Mesendoderm (in vitro differentiated cells): Measurements from ENCODE around the gene TEX35.
"Not testable (repeated sequence)": the region's sequence is repeated elsewhere in the genome, so short reads cannot be mapped to it uniquely, and the experiment has no call there.

Source experiments
- DNase-seq: peaks from one replicate; pipeline ENCODE4 v3.0.0; 2013
- H2AK5ac ChIP-seq: 2 replicates; pipeline ENCODE4 v1.6.1; 2013; ENCODE audit warnings: low read length, inconsistent platforms
- H2BK120ac ChIP-seq: 2 replicates; pipeline ENCODE4 v1.6.1; 2013; ENCODE audit warnings: low read depth, mild to moderate bottlenecking, low read length, moderate library complexity, mixed read lengths
- H2BK15ac ChIP-seq: replicated peaks from 2 replicates; pipeline ENCODE4 v1.6.1; 2013; ENCODE audit warnings: low read depth, mild to moderate bottlenecking, moderate library complexity
- H2BK5ac ChIP-seq: 2 replicates; pipeline ENCODE4 v1.6.1; 2013; ENCODE audit warnings: low read length, inconsistent platforms
- H3K18ac ChIP-seq: 2 replicates; pipeline ENCODE4 v1.6.1; 2013; ENCODE audit warnings: mild to moderate bottlenecking, low read length, mixed read lengths
- H3K23ac ChIP-seq: one replicate; pipeline ENCODE4 v1.6.1; 2013; ENCODE audit warnings: low read length
- H3K27ac ChIP-seq: 2 replicates; pipeline ENCODE4 v1.5.1; 2013; ENCODE audit warnings: low read depth, mild to moderate bottlenecking, inconsistent platforms, low read length, moderate library complexity
- H3K27me3 ChIP-seq: 2 replicates; pipeline ENCODE4 v1.6.1; 2013; ENCODE audit warnings: low read length, control low read depth, mild to moderate bottlenecking, inconsistent platforms; ENCODE audit not compliant: insufficient read depth, poor library complexity
- H3K36me3 ChIP-seq: 2 replicates; pipeline ENCODE4 v1.6.1; 2013; ENCODE audit warnings: low read length, inconsistent platforms; ENCODE audit not compliant: control insufficient read depth, insufficient read depth
- H3K4ac ChIP-seq: one replicate; pipeline ENCODE4 v1.6.1; 2013; ENCODE audit warnings: low read depth, mild to moderate bottlenecking, low read length, moderate library complexity
- H3K4me1 ChIP-seq: 2 replicates; pipeline ENCODE4 v1.6.1; 2013; ENCODE audit warnings: low read depth, low read length, inconsistent platforms; ENCODE audit not compliant: control insufficient read depth
- H3K4me2 ChIP-seq: 2 replicates; pipeline ENCODE4 v1.6.1; 2013; ENCODE audit warnings: low read length
- H3K4me3 ChIP-seq: 2 replicates; pipeline ENCODE4 v1.5.1; 2013; ENCODE audit warnings: mild to moderate bottlenecking, low read length
- H3K56ac ChIP-seq: one replicate; pipeline ENCODE4 v1.6.1; 2013; ENCODE audit warnings: low read length
- H3K79me1 ChIP-seq: 2 replicates; pipeline ENCODE4 v1.6.1; 2013; ENCODE audit warnings: low read length, inconsistent platforms
- H3K79me2 ChIP-seq: 2 replicates; pipeline ENCODE4 v1.6.1; 2013; ENCODE audit warnings: mild to moderate bottlenecking, low read length; ENCODE audit not compliant: control insufficient read depth, insufficient read depth
- H3K9ac ChIP-seq: 2 replicates; pipeline ENCODE4 v1.6.1; 2013; ENCODE audit warnings: low read length, inconsistent platforms
- H4K5ac ChIP-seq: one replicate; pipeline ENCODE4 v1.6.1; 2013; ENCODE audit warnings: low read length
- H4K8ac ChIP-seq: one replicate; pipeline ENCODE4 v1.6.1; 2013; ENCODE audit warnings: low read depth, mild to moderate bottlenecking, control low read depth, low read length, moderate library complexity
- WGBS: extraction: QIAGEN DNeasy Blood & Tissue Kit; methylation state at CpG from one replicate; pipeline ENCODE4 v1.1.7; 2013; ENCODE audit warnings: low lambda C conversion rate, missing lambda C conversion rate; ENCODE audit not compliant: insufficient coverage; ENCODE audit errors: extremely low coverage; 5-methylcytosine and 5-hydroxymethylcytosine counted together

The TEX35 gene

GRCh38 chr1:178500936-178501554, 11.9 kb upstream of the TEX35 start:
- Histone ChIP-seq H3K23ac (no peak overlapping the region), H3K27me3 (no peaks in the 10 kb centered on the region), H3K4me2 (no peak overlapping the region), H3K18ac (no peak overlapping the region), H3K36me3 (no peaks in the 10 kb centered on the region), H2BK5ac (no peak overlapping the region), H3K4me1 (no peaks in the 10 kb centered on the region), H3K79me2 (no peaks in the 10 kb centered on the region), H3K27ac (no peak overlapping the region), H3K56ac (no peak overlapping the region), H2AK5ac (no peak overlapping the region), H4K8ac (no peak overlapping the region), H4K5ac (no peak overlapping the region), H3K4me3 (no peak overlapping the region), H3K79me1 (no peaks in the 10 kb centered on the region), H2BK15ac (no peak overlapping the region), H2BK120ac (no peak overlapping the region), H3K9ac (no peak overlapping the region), H3K4ac (no peak overlapping the region)
- peak; percentile 59 for DNase-seq
- WGBS = no CpG with 5 or more reads among the region's 10 CpGs

- Histone ChIP-seq H2BK120ac (no peak overlapping the region), H3K27ac (no peak overlapping the region), H3K27me3 (no peaks in the 10 kb centered on the region), H3K79me1 (no peaks in the 10 kb centered on the region), H3K79me2 (no peaks in the 10 kb centered on the region), H3K18ac (no peak overlapping the region), H2BK5ac (no peak overlapping the region), H3K4ac (no peak overlapping the region), H4K8ac (no peak overlapping the region), H3K4me2 (no peak overlapping the region), H3K36me3 (no peaks in the 10 kb centered on the region), H2BK15ac (no peak overlapping the region), H3K56ac (no peak overlapping the region), H4K5ac (no peak overlapping the region), H3K9ac (no peak overlapping the region), H3K23ac (no peak overlapping the region), H3K4me1 (no peaks in the 10 kb centered on the region), H3K4me3 (no peak overlapping the region), H2AK5ac (no peak overlapping the region)
- peak; percentile 82 for DNase-seq
- WGBS = no CpG with 5 or more reads among the region's 5 CpGs
Measured at GRCh38 chr1:178501705-178502329, 11.1 kb upstream of the TEX35 start.

GRCh38 chr1:178502330-178502714, 10.6 kb upstream of the TEX35 start:
- WGBS = no CpG with 5 or more reads among the region's 3 CpGs
- Histone ChIP-seq H3K56ac (no peak overlapping the region), H4K8ac (no peak overlapping the region), H3K23ac (no peak overlapping the region), H3K36me3 (no peaks in the 10 kb centered on the region), H4K5ac (no peak overlapping the region), H2AK5ac (no peak overlapping the region), H3K4me1 (peaks cover 2% of the 10 kb centered on the region), H3K79me1 (no peaks in the 10 kb centered on the region), H3K4ac (no peak overlapping the region), H3K79me2 (no peaks in the 10 kb centered on the region), H3K9ac (no peak overlapping the region), H3K27me3 (no peaks in the 10 kb centered on the region), H2BK120ac (no peak overlapping the region), H2BK15ac (no peak overlapping the region), H2BK5ac (no peak overlapping the region), H3K4me3 (no peak overlapping the region), H3K27ac (no peak overlapping the region), H3K4me2 (no peak overlapping the region), H3K18ac (no peak overlapping the region)
- no peak for DNase-seq

GRCh38 chr1:178502856-178503255, 10.1 kb upstream of the TEX35 start:
- H2BK120ac ChIP-seq = no peak overlapping the region

GRCh38 chr1:178503316-178503715, 9.6 kb upstream of the TEX35 start:
- H4K5ac ChIP-seq, H3K4me1 ChIP-seq, H3K9ac ChIP-seq, H3K4me3 ChIP-seq, H3K79me1 ChIP-seq, DNase-seq, H2BK5ac ChIP-seq, H3K4ac ChIP-seq, H2BK120ac ChIP-seq, H3K27ac ChIP-seq, H2AK5ac ChIP-seq, H3K56ac ChIP-seq, H3K4me2 ChIP-seq, H3K27me3 ChIP-seq, H3K79me2 ChIP-seq, H2BK15ac ChIP-seq, H4K8ac ChIP-seq, H3K36me3 ChIP-seq, H3K23ac ChIP-seq, H3K18ac ChIP-seq: not testable (repeated sequence)
- no CpG with 5 or more reads among the region's 14 CpGs for WGBS

More at GRCh38 chr1:178502856-178503255, 10.1 kb upstream of the TEX35 start:
- no peak overlapping the region for H4K5ac ChIP-seq
- no peak overlapping the region for H2BK5ac ChIP-seq
- H3K23ac ChIP-seq = no peak overlapping the region
- no peak for DNase-seq
- no peak overlapping the region for H3K4me2 ChIP-seq
- H2AK5ac ChIP-seq = no peak overlapping the region
- no peak overlapping the region for H3K4ac ChIP-seq
- no peaks in the 10 kb centered on the region for H3K79me2 ChIP-seq
- no peak overlapping the region for H3K56ac ChIP-seq
- no peaks in the 10 kb centered on the region for H3K36me3 ChIP-seq
- H3K4me3 ChIP-seq = no peak overlapping the region
- no peak overlapping the region for H4K8ac ChIP-seq
- no peaks in the 10 kb centered on the region for H3K79me1 ChIP-seq
- no peak overlapping the region for H2BK15ac ChIP-seq
- no peaks in the 10 kb centered on the region for H3K27me3 ChIP-seq
- WGBS = no CpG with 5 or more reads among the region's 5 CpGs
- peaks cover 2% of the 10 kb centered on the region for H3K4me1 ChIP-seq
- H3K27ac ChIP-seq = no peak overlapping the region
- no peak overlapping the region for H3K18ac ChIP-seq
- no peak overlapping the region for H3K9ac ChIP-seq

- Histone ChIP-seq H3K4me2 (no peak overlapping the region), H3K4me3 (no peak overlapping the region), H3K23ac (no peak overlapping the region), H3K27me3 (no peaks in the 10 kb centered on the region), H3K18ac (no peak overlapping the region), H2AK5ac (no peak overlapping the region), H3K9ac (no peak overlapping the region), H3K79me2 (no peaks in the 10 kb centered on the region), H3K36me3 (no peaks in the 10 kb centered on the region), H3K79me1 (no peaks in the 10 kb centered on the region), H2BK120ac (no peak overlapping the region), H4K5ac (no peak overlapping the region), H3K27ac (no peak overlapping the region), H3K4me1 (peaks cover 2% of the 10 kb centered on the region), H2BK15ac (no peak overlapping the region), H4K8ac (no peak overlapping the region), H3K56ac (no peak overlapping the region), H2BK5ac (no peak overlapping the region), H3K4ac (no peak overlapping the region)
- no CpG with 5 or more reads among the region's 6 CpGs for WGBS
- DNase-seq = no peak
Measured at GRCh38 chr1:178503849-178504248, 9.1 kb upstream of the TEX35 start.
